MG63 (cell line): ENCODE data around the gene EDAR. TPM values are rescaled to one million over a fixed set of nuclear protein-coding genes. Genes with fewer than 3 reads are reported as not detected.

ENCODE experiments used
- DNase-seq: peaks from one replicate; pipeline ENCODE4 v3.0.0-alpha.2; 2020
- H3K27me3 ChIP-seq: fragments of 250-450 bp; sonication (Bioruptor Pico); 2 replicates; pipeline ENCODE4 v1.5.1; 2020; ENCODE audit warnings: mild to moderate bottlenecking, moderate library complexity
- H3K36me3 ChIP-seq: fragments of 250-450 bp; sonication (Bioruptor Pico); 2 replicates; pipeline ENCODE4 v1.5.1; 2020; ENCODE audit warnings: mild to moderate bottlenecking, moderate library complexity
- H3K4me3 ChIP-seq: fragments of 250-450 bp; sonication (Bioruptor Pico); 2 replicates; pipeline ENCODE4 v1.5.1; 2020; ENCODE audit warnings: mild to moderate bottlenecking, moderate library complexity
- H3K9me3 ChIP-seq: fragments of 250-450 bp; sonication (Bioruptor Pico); 2 replicates; pipeline ENCODE4 v1.5.1; 2020; ENCODE audit warnings: mild to moderate bottlenecking, moderate library complexity
- total RNA-seq: library from RNA; depleted of rRNA; stranded (reverse); fragments of >200 nt; shearing (Covaris generic); gene quantifications from 2 replicates; pipeline ENCODE4 v1.2.3, GENCODE V29; 2014; ENCODE audit warnings: low replicate concordance

Gene EDAR
- total RNA-seq, 1 experiment from 2014 or later = not detected

- Histone ChIP-seq H3K9me3 (no peaks in the 10 kb centered on the region), H3K36me3 (no peaks in the 10 kb centered on the region), H3K27me3 (no peaks in the 10 kb centered on the region)
Observed at GRCh38 chr2:108925735-108926134, 63.3 kb downstream of the EDAR start.

GRCh38 chr2:108925286-108925685 lies 63.7 kb downstream of the EDAR start:
- no peaks in the 10 kb centered on the region for H3K9me3 ChIP-seq
- no peak for DNase-seq
- H3K4me3 ChIP-seq = no peak overlapping the region
- H3K27me3 ChIP-seq = no peaks in the 10 kb centered on the region
- H3K36me3 ChIP-seq = no peaks in the 10 kb centered on the region

More at GRCh38 chr2:108925735-108926134, 63.3 kb downstream of the EDAR start:
- no peak for DNase-seq
- H3K4me3 ChIP-seq = no peak overlapping the region

- Histone ChIP-seq H3K4me3 (no peak overlapping the region), H3K9me3 (no peaks in the 10 kb centered on the region), H3K27me3 (no peaks in the 10 kb centered on the region), H3K36me3 (no peaks in the 10 kb centered on the region)
- DNase-seq = no peak
Observed at GRCh38 chr2:108924580-108925251, 64.3 kb downstream of the EDAR start.

- Histone ChIP-seq H3K4me3 (no peak overlapping the region), H3K36me3 (no peaks in the 10 kb centered on the region), H3K27me3 (no peaks in the 10 kb centered on the region), H3K9me3 (no peaks in the 10 kb centered on the region)
- no peak for DNase-seq
Observed at GRCh38 chr2:108923736-108924579, 65.1 kb downstream of the EDAR start.

GRCh38 chr2:108923019-108923700 lies 65.9 kb downstream of the EDAR start:
- Histone ChIP-seq H3K9me3 (no peaks in the 10 kb centered on the region), H3K27me3 (no peaks in the 10 kb centered on the region), H3K36me3 (no peaks in the 10 kb centered on the region), H3K4me3 (no peak overlapping the region)
- DNase-seq = no peak

- Histone ChIP-seq H3K4me3 (no peak overlapping the region), H3K36me3 (no peaks in the 10 kb centered on the region), H3K27me3 (no peaks in the 10 kb centered on the region), H3K9me3 (no peaks in the 10 kb centered on the region)
- DNase-seq = peak; percentile 58
Observed at GRCh38 chr2:108922141-108922915, 66.7 kb downstream of the EDAR start.

GRCh38 chr2:108921096-108922030 lies 67.7 kb downstream of the EDAR start:
- Histone ChIP-seq H3K27me3 (no peaks in the 10 kb centered on the region), H3K36me3 (no peaks in the 10 kb centered on the region)
- DNase-seq = no peak

GRCh38 chr2:108920686-108921085 lies 68.3 kb downstream of the EDAR start:
- no peaks in the 10 kb centered on the region for H3K36me3 ChIP-seq
- DNase-seq = no peak
- H3K27me3 ChIP-seq = no peaks in the 10 kb centered on the region
- H3K4me3 ChIP-seq = no peak overlapping the region
- no peaks in the 10 kb centered on the region for H3K9me3 ChIP-seq

More at GRCh38 chr2:108921096-108922030, 67.7 kb downstream of the EDAR start:
- no peak overlapping the region for H3K4me3 ChIP-seq
- H3K9me3 ChIP-seq = no peaks in the 10 kb centered on the region

- H3K4me3 ChIP-seq = no peak overlapping the region
- H3K27me3 ChIP-seq = no peaks in the 10 kb centered on the region
- H3K9me3 ChIP-seq = no peaks in the 10 kb centered on the region
- H3K36me3 ChIP-seq = no peaks in the 10 kb centered on the region
- no peak for DNase-seq
Observed at GRCh38 chr2:108919571-108920373, 69.2 kb downstream of the EDAR start.

- Histone ChIP-seq H3K36me3 (no peaks in the 10 kb centered on the region), H3K27me3 (no peaks in the 10 kb centered on the region), H3K9me3 (no peaks in the 10 kb centered on the region), H3K4me3 (no peak overlapping the region)
- DNase-seq = no peak
Observed at GRCh38 chr2:108918941-108919341, 70.1 kb downstream of the EDAR start.

GRCh38 chr2:108918156-108918874 lies 70.7 kb downstream of the EDAR start:
- Histone ChIP-seq H3K27me3 (no peaks in the 10 kb centered on the region), H3K36me3 (no peaks in the 10 kb centered on the region), H3K9me3 (no peaks in the 10 kb centered on the region), H3K4me3 (no peak overlapping the region)
- DNase-seq = no peak

GRCh38 chr2:108917526-108917925 lies 71.5 kb downstream of the EDAR start:
- no peaks in the 10 kb centered on the region for H3K9me3 ChIP-seq
- DNase-seq = no peak
- no peak overlapping the region for H3K4me3 ChIP-seq
- no peaks in the 10 kb centered on the region for H3K36me3 ChIP-seq
- H3K27me3 ChIP-seq = no peaks in the 10 kb centered on the region

- Histone ChIP-seq H3K27me3 (no peaks in the 10 kb centered on the region), H3K4me3 (no peak overlapping the region), H3K9me3 (no peaks in the 10 kb centered on the region), H3K36me3 (no peaks in the 10 kb centered on the region)
- no peak for DNase-seq
Observed at GRCh38 chr2:108916796-108917421, 72.1 kb downstream of the EDAR start.

GRCh38 chr2:108916122-108916795 lies 72.8 kb downstream of the EDAR start:
- Histone ChIP-seq H3K9me3 (no peaks in the 10 kb centered on the region), H3K27me3 (no peaks in the 10 kb centered on the region), H3K36me3 (no peaks in the 10 kb centered on the region), H3K4me3 (no peak overlapping the region)
- no peak for DNase-seq
